ENCODE data around the gene ZBTB42. TPM values are rescaled to one million over a fixed set of nuclear protein-coding genes. Genes with fewer than 3 reads are reported as not detected.

The ZBTB42 gene
- total RNA-seq, 4 donors from 2014 or later = 5.9 to 12.3 (median 6.7) TPM

DNA sequence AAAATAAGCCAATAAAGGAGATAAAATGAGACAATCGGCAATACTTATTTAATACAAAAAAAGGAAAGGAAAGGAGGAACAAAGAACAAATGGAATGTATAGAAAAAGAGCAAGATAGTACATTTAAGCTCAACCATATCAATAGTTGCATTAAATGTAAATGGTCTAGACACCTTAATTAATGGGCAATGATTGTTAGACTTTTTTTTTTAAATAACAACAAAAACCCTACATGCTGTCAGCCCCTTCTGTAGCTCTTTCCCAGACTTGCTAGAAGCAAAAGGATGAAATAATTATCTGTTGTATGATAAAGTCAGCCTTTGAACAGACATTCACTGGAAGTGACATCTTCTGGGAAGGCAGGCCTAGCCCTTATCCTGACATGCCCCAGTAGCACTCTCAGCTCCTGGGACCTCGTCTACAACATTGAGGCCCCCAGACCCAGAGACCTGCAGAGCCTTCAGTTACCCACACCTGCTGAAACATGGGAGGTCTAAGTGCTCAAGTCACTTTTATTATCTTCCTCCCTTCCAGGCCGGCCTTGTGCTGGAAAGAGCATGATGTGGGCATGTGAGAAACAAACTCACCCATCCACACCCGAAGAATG lies 34.5 kb upstream of the ZBTB42 start:
- Histone ChIP-seq H3K27me3 (no peaks in the 10 kb centered on the region), H3K27ac (no peak overlapping the region), H3K36me3 (peaks cover 0 to 31% (median 0%) of the 10 kb centered on the region in 3 donors), H3K4me1 (peaks cover 0 to 18% (median 7%) of the 10 kb centered on the region in 4 donors), H3K9me3 (peaks cover 0 to 4% (median 0%) of the 10 kb centered on the region in 4 donors), H3K4me3 (no peak overlapping the region)
- no peak for TF ChIP-seq CTCF (IDR thresholded peaks at IDR 0.05)
- no peak for TF ChIP-seq EP300 (IDR thresholded peaks at IDR 0.05)
- no peak for TF ChIP-seq POLR2A (IDR thresholded peaks at IDR 0.05)
- WGBS, 2 donors = 97 to 100% methylated on average over 4 of the region's 4 CpGs
- DNase-seq (ENCODE audit: low spot score in 2 of 2) = no peak

- Histone ChIP-seq H3K9me3 (peaks cover 0 to 6% (median 0%) of the 10 kb centered on the region in 4 donors), H3K27ac (no peak overlapping the region), H3K4me3 (no peak overlapping the region), H3K36me3 (peaks cover 0 to 31% (median 0%) of the 10 kb centered on the region in 3 donors), H3K27me3 (no peaks in the 10 kb centered on the region), H3K4me1 (peaks cover 0 to 18% (median 7%) of the 10 kb centered on the region in 4 donors)
- TF ChIP-seq CTCF (IDR thresholded peaks at IDR 0.05) (no peak), EP300 (IDR thresholded peaks at IDR 0.05) (no peak), POLR2A (IDR thresholded peaks at IDR 0.05) (no peak)
- no peak for DNase-seq (ENCODE audit: low spot score in 2 of 2)
- 84 to 86% methylated on average over 15 of the region's 15 CpGs for WGBS, 2 donors
These were observed 33.9 kb upstream of the ZBTB42 start for GRCh38 chr14:104766863-104767633.

DNA sequence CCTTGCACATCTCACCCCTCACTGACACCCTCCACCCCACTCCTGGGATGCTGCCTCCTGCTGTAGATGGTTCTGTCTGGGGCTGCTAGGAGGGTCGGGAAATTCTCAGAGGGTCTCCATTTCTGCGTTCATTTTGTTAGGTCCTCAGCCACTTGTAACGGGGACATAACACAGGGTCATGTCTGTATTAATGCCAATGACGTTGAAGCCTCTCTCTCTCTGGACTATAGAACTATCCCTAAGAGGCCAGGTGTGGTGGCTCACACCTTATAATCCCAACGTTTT lies 33.3 kb upstream of the ZBTB42 start:
- H3K27ac ChIP-seq = no peak overlapping the region
- peaks cover 0 to 6% (median 0%) of the 10 kb centered on the region in 4 donors for H3K9me3 ChIP-seq
- TF ChIP-seq EP300 (IDR thresholded peaks at IDR 0.05) = no peak
- TF ChIP-seq POLR2A (IDR thresholded peaks at IDR 0.05) = no peak
- no peak for TF ChIP-seq CTCF (IDR thresholded peaks at IDR 0.05)
- no peak for DNase-seq (ENCODE audit: low spot score in 2 of 2)
- peaks cover 0 to 31% (median 0%) of the 10 kb centered on the region in 3 donors for H3K36me3 ChIP-seq
- peaks cover 0 to 18% (median 7%) of the 10 kb centered on the region in 4 donors for H3K4me1 ChIP-seq
- no peaks in the 10 kb centered on the region for H3K27me3 ChIP-seq
- WGBS, 2 donors = 80 to 82% methylated on average over 5 of the region's 5 CpGs
- no peak overlapping the region for H3K4me3 ChIP-seq

GRCh38 chr14:104768437-104769323 lies 32.2 kb upstream of the ZBTB42 start:
- H3K27ac ChIP-seq = peak overlapping the region in 3 of 4 donors; percentile 37 to 62 (median 50)
- H3K9me3 ChIP-seq = peaks cover 0 to 6% (median 0%) of the 10 kb centered on the region in 4 donors
- H3K4me1 ChIP-seq = peaks cover 0 to 18% (median 7%) of the 10 kb centered on the region in 4 donors
- DNase-seq (ENCODE audit: low spot score in 2 of 2) = peak; percentile 91 to 96
- TF ChIP-seq EP300 (IDR thresholded peaks at IDR 0.05) = peak in 1 of 2 donors; percentile 4
- peak; percentile 90 to 97 (median 92) for TF ChIP-seq CTCF (IDR thresholded peaks at IDR 0.05)
- no peak for TF ChIP-seq POLR2A (IDR thresholded peaks at IDR 0.05)
- no peak overlapping the region for H3K4me3 ChIP-seq
- H3K36me3 ChIP-seq = peaks cover 0 to 42% (median 0%) of the 10 kb centered on the region in 3 donors
- H3K27me3 ChIP-seq = no peaks in the 10 kb centered on the region
- 24 to 25% methylated on average over 10 to 15 of the region's 25 CpGs for WGBS, 2 donors

All from tibial nerve (tissue), 4 donors.